Stimulated activated naive CD4-positive, alpha-beta T cell (primary cell): ENCODE data around the gene SLC25A39.
"Not testable (repeated sequence)": the region's sequence is repeated elsewhere in the genome, so short reads cannot be mapped to it uniquely, and the experiment has no call there.

ENCODE experiments used
- DNase-seq, 6 experiments: peaks; one replicate each; lab custom pipeline; 2025; lab: John Stamatoyannopoulos, UW

The SLC25A39 gene

DNA sequence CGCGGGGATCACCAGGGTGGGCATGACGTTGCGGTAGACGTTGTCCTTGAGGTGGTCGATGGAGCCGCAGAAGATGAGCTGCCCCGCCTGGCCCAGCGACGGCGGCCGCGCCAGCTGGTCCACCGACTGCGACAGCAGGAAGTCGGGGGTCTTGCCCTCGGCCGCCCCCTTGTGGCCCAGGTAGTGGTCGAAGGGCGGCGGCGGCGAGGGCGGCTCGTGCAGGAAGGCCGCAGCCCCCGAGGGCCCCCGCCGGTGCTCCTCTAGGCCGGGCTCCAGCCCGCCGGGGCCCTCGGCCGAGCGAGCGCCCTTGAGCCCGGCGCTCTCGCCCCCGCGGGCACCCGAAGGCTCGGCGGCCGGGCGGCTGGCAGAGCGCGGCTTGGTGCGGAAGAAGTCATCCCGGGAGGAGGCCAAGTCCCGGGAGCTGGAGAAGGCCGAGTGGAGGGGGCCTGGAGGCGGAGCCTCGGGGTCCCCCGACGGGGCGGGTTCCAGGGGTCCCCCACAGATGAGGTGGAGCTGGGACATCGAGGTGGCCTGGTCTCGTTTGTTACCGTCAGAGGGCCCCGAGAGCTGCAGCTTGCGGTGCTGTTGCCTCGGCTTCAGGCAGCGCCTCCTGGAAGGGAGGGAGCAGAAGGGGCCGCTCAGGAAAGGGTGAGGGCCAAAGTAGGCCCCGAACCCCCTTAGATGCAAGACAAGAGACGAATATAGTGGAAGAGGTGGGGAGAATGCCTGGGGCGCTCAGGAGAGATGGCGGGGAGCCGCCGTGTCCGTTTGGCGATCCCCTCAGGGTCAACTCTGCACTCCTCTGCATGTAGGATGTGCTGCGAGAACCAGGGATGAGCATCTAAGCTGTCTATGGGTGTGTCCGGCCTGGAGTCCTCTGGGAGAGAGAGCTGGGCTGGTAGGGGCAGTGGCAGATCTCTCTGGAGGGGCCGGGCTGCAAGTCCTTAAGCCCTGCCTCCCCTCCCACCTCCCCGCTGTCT, 30.2 kb upstream of the SLC25A39 start:
- peak; percentile 7 to 53 (median 39) for DNase-seq

- DNase-seq: peak in 3 of 6 experiments; percentile 20 to 30 (median 24)
These were observed 29.2 kb upstream of the SLC25A39 start for GRCh38 chr17:44353672-44354331.

DNA sequence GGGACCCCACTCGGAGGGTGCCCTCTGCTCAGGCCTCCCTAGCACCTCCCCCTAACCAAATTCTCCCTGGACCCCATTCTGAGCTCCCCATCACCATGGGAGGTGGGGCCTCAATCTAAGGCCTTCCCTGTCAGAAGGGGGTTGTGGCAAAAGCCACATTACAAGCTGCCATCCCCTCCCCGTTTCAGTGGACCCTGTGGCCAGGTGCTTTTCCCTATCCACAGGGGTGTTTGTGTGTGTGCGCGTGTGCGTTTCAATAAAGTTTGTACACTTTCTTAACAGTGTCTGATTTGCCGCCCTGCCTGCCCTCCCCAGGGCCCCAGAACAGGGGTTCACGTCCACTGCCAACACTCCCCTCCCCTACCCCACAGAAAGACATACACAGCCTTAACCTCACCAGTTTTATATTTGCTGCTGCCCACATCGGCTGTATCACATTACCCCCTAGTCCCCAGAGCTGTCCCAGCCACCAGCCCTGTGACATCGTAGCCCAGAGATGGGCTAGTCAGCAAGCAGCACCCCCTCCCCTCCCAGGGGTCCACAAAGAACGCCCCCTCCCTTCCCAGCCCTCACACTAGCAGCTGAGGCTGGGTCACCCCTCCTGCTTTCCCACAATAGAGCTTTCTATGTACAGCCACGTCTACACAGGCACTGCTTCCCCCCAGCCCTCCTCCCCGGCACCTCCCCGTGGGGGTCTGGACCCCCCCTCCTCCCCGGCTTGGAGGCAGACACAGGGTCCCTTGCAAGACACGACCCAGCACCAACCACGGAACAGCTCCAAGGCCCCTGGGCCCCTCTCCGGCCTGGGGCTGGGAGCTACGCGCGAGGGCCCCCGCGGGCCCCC, 28.4 kb upstream of the SLC25A39 start:
- DNase-seq: no peak

- no peak for DNase-seq
These were observed 27.6 kb upstream of the SLC25A39 start for GRCh38 chr17:44351961-44352827.

GRCh38 chr17:44351464-44351863, 26.8 kb upstream of the SLC25A39 start:
- no peak for DNase-seq

- peak; percentile 34 to 71 (median 55) for DNase-seq
These were observed 26.2 kb upstream of the SLC25A39 start for GRCh38 chr17:44350733-44351226.

DNA sequence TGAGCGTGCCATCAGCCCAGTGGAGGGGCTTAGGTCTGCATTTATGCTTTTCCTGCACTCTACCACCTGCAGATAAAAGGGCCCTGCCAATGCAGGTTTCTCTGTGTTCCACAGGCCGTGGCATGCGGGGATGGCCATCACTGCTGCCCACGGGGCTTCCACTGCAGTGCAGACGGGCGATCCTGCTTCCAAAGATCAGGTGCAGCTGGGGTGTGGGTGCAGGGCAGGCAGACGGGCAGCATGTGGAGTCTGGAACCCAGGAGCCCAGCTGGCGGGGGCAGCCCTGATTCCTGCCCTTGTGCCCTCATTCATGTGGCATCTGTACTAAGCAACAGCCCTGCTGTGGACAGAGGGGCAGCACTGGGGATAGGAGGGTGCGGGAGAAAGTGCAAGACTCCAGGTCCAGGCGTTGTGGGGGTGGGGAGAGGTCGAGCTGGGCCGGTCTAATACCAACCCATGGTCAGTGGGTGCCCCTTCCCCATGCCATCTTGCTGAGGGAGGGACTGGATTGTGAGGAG, 25.0 kb upstream of the SLC25A39 start:
- no peak for DNase-seq

GRCh38 chr17:44348988-44349364, 24.4 kb upstream of the SLC25A39 start:
- no peak for DNase-seq

DNA sequence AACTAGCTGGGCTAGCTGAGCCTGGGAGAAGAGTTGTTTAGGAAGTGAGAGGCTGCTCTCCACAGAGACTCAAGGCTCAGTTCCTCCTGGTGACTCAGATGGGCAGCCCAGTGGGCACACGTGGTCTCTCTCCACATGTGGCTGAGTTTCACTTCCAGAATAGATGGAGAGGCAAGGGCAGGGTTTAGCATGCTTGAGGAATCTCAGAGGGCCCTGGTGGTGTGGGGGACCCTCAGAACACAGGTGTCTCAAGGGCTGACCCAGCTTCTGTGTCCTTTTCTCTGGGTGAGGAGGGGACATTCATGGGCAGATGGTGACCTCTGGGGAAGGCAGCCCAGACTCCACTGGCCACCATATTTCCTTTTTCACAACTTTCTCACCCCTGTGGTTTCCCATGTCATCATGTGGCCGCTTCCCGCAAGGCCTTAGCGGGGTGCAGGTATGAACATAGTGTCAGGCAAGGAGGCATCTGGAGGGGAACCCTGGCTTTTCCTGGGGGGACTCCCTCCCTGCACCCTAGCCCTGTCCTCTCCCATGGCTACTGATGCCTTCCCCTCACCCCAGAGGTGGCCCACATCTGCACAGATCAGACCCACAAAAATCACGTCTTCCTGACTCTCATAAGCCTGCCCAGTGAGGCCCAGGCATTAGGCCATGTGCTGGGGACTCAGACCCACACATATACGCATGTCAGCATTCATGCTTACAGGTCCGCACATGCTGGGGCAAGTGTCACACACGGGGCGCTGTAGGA, 23.8 kb upstream of the SLC25A39 start:
- no peak for DNase-seq

GRCh38 chr17:44347206-44348055, 22.8 kb upstream of the SLC25A39 start:
- not testable (repeated sequence) for DNase-seq

- peak in 1 of 6 experiments; percentile 27 for DNase-seq
These were observed 21.6 kb upstream of the SLC25A39 start for GRCh38 chr17:44346064-44346844.

GRCh38 chr17:44345454-44346026, 20.9 kb upstream of the SLC25A39 start:
- peak in 5 of 6 experiments; percentile 11 to 66 (median 38) for DNase-seq

DNA sequence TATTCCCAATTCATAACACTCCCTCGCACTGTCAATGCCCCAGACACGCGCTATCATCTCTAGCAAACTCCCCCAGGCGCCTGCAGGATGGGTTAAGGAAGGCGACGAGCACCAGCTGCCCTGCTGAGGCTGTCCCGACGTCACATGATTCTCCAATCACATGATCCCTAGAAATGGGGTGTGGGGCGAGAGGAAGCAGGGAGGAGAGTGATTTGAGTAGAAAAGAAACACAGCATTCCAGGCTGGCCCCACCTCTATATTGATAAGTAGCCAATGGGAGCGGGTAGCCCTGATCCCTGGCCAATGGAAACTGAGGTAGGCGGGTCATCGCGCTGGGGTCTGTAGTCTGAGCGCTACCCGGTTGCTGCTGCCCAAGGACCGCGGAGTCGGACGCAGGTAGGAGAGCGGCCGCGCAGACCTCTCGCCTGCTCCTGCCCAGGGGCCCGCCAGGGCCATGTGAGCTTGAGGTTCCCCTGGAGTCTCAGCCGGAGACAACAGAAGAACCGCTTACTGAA, 20.4 kb upstream of the SLC25A39 start, which contains the start of gene GRN:
GRN (plus strand) TSS at position 364 of the 515 bp plus-strand sequence. CDS start 3,863 bp downstream, outside the sequence.
- DNase-seq: peak; percentile 64 to 86 (median 80)

DNA sequence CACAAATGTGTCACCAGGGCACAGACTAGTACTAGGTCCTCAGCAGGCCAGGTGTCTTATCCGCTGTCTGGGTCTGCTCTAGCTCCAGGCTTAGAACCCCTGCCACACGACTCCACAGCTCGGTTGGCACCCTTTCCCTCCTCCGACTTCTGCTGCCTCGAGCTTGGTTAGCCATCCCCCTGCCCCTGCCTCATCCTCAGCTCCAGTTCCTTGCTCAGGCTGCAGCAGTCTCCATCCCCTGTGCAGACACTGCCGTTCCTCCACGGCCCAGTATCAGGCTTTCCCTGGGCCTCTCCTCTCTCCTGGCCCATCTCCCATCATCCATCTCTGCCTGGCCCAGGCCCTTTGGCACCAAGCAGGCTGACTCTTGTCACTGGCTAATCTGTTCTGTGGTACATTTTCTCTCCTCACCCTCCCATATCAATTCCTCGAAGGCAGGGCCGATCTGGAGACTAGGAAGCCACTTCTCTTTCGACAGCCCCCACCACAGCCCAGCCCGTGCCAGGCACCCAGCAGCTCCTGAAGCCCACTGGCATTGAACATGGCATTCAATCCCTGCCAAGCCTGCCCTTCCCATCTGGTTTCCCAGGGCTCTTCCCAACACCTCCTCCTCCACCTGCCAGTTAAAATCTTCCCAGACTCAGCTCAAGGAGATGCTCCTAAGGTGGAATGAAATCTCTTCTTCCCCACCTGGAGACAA, 19.0 kb upstream of the SLC25A39 start:
- DNase-seq: no peak

GRCh38 chr17:44340553-44340952, 15.9 kb upstream of the SLC25A39 start:
- DNase-seq: not testable (repeated sequence)

GRCh38 chr17:44338702-44339101, 14.1 kb upstream of the SLC25A39 start:
- DNase-seq: no peak

GRCh38 chr17:44335968-44336367, 11.3 kb upstream of the SLC25A39 start:
- DNase-seq: no peak
